ENCODE results near the gene TESK2.
"Not testable (repeated sequence)": the region's sequence is repeated elsewhere in the genome, so short reads cannot be mapped to it uniquely, and the experiment has no call there.

Gene TESK2

DNA sequence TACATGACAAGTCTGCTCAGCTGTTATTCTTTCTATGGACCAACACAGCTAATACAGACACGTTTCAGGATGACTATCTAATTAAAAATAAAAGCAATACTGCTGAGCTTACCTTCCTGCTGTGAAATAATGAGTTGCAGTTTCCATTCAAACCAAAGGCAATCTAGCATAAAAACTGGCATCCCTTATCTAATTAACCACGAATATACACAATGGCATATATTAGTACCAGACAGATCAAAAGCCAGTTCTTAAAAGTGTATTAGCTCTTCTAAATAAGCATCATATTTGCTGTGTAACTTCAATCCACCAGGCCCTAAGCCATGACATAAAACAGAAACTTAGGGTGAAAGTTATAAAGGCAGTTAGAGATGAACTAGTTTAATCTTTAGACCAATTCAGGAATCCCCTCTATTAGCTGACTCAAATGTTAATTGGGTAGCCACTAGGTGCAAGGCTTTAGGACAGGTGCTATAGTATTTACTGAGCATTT, 20.6 kb downstream of the TESK2 start:
- no peak for DNase-seq

DNA sequence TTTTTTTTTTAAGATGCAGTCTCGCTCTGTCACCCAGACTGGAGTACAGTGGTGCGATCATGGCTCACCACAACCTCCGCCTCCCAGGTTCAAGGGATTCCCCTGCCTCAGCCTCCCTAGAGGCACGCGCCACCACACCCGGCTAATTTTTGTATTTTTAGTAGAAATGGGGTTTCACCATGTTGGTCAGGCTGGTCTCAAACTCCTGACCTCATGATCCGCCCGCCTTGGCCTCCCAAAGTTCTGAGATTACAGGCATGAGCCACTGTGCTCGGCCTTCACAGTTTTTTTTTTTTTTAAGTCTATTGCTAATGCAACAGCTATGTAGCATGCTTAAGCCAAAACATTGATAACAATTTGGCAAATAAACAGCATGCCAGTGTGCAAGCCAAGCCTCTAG, 23.6 kb downstream of the TESK2 start:
- DNase-seq, result not testable (repeated sequence)

DNA sequence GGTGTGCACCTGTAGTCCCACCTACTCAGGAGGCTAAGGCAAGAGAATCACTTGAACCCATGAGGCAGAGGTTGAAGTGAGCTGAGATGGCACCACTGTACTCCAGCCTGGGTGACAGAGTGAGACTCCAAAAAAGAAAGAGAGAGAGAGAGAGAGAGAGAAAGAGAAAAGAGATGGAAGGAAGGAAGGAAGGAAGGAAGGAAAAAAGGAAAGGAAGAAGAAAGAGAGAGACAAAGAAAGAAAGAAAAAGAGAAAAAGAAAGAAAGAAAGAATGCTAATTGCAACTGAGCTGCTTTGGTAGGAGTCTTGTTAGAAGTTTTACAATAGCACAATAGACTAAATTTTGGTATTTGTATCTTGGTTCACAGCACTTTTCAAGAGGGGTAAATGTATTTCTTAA, 25.7 kb downstream of the TESK2 start:
- no peak for DNase-seq

DNA sequence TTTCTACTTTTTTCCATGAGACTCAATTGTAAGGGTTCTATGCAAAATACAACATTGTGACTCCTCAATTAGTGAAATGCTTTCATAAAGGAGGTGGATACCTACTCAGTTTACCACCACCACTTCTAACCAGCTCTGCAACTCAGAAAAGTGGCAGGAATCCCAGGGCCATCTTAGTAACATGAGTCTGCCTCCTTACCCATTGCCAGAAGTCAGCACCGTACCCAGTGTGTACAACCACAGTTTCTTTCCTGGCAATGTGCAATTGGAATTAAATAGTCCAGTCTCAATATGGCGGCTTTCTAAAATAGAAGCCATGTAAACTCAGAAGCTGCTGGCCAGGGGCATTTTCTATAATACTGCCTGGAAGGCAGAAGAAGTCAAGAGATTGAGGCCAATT, 32.1 kb downstream of the TESK2 start:
- no peak for DNase-seq

DNA sequence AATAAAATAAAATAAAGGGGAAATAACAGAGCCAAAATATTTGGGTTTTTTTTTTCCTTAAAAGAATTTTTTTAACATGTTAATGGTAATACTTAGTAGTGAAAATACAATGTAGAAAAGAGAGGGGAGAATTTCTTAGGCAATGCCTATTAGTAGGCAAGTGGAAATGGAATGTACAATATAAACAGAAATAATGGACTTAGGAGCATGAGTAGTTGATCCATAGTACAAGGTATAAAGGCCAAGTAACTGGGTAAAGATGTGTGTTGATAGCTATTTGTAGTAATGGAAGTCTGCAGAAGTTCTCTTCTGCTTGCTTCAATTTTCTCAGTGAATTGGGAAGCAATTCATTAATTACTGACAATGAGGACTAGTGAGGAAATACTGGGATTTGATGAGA, 34.4 kb downstream of the TESK2 start:
- DNase-seq, result no peak

DNA sequence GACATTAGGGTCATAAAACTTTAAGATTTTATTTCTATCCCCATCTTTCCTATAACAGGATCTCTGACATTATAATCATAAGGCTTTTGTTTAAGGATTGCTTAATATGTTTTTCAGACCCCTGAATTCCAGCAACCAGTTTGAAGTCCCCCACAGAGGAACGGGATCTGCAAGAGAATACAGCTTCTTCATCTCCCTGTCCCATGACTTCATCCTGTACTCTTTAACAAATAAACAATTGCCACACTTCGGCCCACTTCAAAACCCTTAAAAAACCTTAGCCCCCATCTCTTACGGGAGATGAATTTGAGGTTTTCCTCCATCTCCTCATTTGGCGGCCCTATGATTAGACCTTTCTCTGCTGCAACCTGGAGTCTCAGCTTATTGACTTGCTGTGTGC, 35.8 kb downstream of the TESK2 start:
- DNase-seq, result no peak

DNA sequence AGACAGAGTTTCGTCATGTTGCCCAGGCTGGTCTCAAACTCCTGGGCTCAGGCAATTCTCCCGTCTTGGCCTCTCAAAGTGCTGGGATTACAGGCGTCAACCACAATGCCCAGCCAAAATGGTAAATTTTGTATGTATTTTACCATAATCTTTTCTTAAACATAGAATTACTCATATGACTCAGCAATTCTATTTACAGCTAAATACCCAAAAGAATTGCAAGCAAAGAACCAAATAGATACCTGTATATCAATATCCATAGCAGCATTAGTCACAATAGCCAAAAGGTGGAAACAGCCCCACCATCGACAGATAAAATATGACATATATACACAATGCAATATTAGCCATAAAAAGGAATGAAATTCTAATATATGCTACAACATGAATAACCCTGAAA, 36.5 kb downstream of the TESK2 start:
- no peak for DNase-seq

DNA sequence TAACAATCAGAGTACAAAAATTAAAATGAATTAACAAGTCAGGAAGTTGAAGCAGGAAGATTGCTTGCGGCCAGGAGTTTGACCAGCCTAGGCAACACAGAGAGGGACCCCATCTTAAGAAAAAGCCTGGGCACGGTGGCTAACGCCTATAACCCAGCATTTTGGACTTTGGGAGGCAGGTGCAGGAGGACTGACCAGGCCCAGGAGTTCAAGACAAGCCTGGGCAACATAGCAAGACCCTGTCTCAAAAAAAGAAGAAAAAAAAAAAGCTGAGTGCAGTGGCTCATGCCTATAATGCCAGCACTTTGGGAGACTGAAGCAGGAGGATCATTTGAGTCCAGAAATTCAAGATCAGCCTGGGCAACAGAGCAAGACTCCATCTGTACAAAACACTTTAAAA, 38.5 kb downstream of the TESK2 start:
- no peak for DNase-seq

DNA sequence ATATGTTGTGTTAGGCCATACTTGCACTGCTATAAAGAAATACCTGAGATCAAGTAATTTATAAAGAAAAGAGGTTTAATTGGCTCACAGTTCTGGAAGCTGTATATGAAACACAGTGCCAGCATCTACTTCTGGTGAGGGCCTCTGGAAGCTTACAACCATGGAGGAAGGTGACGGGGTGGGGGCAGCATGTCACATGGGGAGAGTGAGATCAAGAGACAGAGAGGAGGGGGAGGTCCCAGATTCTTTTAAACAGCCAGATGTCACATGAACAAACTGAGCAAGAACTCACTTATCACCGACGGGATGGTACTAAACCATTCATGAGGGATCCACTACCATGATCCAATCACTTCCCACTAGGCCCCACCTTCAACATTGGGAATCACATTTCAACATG, 42.6 kb downstream of the TESK2 start:
- no peak for DNase-seq

DNA sequence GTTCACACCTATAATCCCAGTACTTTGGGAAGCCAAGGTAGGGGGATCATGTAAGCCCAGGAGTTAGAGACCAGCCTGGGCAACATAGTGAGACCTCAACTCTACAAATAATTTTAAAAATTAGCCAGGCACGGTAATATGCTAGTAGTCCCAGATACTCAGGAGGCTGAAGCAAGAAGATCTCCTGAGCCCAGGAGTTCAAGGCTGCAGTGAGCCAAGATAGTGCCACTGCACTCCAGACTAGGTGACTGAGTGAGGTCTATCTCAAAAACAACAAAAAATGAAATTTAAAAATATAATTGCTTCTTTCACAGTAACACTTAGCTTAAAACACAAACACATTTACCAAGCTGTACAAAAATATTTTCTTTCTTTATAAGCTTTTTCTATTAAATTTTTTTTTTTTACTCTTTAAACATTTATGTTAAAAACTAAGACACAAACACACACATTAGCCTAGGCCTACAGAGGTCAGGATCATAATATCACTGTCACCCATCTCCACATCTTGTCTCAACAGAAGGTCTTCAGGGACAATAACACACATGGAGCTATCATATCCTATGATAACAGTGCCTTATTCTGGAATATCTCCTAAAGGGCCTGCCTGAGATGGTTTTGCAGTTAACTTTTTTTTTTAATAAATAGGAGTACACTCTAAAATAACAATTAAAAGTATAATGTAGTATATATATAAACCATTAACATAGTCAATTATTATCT, 43.9 kb downstream of the TESK2 start:
- no peak for DNase-seq

DNA sequence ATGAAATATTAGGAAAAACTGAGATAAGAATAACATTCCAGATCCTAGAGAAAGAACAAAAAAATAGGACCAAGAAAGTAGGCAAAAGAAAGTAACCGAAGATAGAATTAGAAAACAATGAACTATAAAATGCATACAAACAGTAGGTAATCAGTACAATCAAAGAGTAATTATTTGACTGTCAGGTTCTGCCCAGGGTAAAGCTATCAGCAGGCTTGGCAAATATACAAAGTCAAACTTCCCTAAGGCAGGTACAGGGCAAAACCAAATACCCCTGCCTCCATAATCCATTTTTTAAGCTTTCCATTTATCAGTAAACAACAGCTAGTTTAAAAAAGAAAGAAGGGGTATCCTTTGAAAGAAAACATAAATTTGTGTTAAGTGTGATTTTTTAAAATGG, 44.4 kb downstream of the TESK2 start:
- no peak for DNase-seq

DNA sequence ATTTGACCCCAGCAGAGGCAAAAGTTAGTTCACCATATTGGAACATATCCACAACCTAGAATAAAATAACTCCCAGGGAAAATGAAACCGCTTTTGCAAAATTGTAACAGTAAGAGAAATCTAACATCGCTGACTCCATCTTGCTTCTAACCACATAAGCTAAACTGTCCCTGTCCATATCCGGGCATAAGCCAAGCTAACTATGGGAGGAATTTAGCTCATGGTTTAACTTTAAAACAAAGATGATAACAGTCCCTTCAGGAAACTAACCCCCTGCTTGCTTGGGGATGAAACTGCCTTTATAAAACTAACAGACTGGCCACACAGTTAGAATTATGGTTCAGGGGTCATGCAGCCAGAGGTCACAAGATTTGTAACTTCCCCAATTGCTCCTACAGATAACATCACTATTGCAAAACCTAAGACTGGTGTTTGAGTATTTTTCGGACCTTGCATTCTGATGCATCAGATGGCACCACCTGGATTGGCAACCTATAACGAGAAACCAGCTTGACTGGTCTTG, 46.3 kb downstream of the TESK2 start:
- DNase-seq, result no peak

DNA sequence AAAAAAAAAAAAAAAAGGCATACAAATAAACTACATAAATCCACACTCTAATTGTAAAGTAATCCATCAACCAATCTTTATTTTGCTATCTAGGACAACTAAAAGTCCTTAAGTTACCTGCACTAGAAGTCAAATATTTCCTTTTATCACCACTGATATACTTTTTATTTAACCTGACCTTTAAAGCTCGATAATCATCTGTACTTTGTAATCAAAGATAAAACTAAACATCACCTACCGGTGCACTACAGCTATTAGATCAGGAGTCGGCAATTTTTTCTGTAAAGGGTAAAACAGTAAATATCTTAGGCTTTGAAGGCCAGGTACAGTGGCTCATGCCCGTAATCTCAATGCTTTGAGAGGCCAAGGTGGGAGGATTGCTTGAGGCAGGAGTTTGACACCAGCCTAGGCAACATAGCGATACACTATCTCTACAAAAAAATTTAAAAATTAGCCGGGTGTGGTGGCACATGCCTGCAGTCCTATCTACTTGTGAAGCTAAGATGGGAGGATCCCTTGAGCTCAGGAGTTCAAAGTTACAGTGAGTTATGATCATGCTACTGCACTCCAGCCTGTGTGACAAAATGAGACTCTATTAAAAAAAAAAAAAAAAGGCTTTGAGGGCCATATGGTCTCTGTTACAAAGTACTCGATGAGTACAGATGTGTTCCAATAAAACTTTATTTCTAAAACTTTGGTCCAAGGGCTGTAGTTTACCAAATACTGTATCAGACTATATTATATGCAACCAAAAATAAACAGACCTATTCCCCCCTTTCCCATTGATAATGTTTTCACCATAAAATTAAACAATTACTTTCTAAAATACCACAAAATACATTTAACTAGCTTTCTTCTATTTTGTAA, 47.1 kb downstream of the TESK2 start:
- no peak for DNase-seq

DNA sequence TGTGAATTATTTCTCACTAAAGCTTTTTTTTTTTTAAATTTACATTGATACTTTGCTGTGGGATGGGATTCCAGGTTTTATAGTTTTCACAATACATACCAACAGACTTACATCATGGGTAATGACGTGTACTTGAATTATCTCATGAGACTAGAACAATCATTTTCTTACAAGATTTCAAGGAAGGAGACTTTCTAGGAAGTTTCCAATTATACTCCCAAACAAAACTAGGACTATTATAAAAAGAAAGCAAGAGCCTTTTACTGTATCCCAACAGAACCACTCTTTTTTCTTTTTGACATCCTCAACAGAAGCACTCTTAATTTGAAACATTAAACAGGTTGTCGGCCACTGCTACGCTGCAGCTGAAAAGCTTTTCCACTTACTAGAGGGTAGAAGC, 48.7 kb downstream of the TESK2 start:
- no peak for DNase-seq

DNA sequence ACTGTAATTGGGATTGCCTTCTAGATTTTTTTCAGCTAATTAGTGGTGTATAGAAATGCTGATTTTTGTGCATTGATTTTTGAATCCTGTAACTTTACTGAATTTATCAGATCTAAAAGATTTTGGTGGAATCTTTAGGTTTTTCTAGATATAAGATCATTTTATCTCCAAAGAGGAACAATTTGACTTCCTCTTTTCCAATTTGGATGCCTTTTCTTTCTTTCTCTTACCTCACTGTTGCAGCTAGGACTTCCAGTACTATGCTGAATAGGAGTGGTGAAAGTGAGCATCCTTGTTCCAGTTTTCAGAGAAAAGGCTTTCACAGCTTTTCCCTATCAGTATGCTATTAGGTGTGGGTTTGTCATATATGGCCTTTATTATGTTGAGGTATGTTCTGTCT, 53.6 kb downstream of the TESK2 start:
- no peak for DNase-seq

DNA sequence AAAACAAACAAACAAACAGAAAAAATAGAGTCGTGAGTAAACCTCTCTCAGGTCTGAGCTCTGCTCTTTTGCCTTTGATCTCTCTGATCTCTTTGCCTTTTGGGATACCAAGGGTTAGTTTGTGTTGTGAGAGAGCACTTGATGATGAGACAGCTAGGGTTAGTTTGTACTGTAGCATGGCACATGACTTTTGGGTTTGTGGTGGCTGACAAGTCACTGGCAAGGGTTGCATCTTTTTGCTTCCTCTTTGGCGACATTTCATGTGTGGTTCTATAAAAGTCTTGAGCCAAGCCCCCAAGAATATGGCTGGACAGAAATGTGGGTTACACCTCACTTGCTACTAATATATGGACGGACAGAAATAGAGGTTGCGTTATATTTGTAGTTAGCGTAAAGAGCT, 60.5 kb downstream of the TESK2 start:
- no peak for DNase-seq

DNA sequence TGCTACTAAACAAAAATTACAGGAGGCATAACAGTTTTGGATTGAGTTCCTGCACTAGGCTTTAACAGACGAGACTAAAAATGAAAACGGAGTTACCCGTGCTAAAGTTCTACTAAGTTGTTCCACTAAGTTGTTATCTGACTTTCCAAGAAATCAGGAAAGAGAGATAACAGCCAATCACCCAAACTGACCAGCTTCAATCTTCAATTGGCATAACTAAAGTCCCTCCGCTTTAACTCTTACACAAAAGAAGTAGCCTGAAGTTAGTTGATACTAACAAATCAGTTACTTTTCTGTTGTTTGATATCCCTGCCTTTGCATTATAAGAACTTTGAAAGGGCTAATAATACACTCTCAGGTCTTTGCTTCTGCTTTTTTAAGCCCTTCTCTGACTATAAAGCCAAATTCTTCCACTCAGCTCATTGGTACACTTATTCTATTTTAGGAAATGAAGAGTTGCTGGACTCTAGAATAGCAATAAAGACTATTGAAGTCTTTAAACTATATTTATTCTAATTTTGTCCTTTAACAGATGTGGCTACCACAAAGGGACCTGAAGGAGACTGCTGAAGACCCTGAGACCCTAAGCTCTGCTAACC, 61.3 kb downstream of the TESK2 start:
- no peak for DNase-seq

DNA sequence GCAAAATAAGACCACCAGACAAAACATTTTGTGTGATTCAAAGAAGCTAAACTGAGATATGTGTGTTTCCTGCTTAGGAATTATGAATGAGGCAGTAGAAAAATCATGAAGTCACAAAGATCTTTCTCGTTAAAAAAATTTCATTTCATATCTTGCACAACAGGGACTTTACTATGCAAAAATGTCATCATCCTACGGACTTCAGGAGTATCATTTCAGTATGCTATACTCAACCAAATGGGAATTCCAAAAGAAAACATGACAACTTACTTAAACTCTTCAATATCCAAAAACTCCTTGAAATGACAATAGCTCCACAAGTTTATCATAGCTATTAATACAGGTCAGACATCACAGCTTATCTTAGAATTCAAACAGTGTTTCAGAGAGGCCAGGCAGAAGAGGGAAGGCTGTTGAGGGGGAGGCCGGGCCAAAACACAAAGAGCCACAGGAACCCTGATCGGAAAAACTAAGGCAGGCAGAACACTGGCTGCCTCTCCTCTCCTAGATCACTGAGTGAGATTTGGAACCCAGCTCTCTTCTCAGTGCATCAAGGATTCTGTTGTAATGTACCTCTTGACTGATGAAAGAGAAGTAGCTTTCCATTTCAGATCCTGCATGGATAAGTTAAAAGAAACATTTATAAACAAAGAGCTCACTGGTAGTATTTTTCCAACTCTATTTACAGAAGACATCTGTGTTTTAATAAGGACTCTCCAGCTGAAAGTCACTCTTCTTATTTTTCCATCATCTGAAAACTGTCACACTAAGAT, 66.9 kb downstream of the TESK2 start:
- no peak for DNase-seq

DNA sequence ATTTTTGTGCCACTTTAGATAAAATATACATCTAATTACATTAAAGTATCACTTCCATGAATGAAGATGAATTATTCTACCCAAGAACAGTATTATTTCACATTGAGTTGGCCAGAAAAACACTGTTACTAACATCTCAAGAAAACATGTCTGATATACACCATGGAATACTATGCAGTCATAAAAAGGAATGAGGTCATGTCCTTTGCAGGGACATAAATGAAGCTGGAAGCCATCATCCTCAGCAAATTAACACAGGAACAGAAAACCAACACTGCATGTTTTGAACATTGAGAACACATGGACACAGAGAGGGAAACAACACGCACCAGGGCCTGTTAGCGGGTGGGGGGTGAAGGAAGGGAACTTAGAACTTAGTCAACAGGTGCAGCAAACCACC, 69.0 kb downstream of the TESK2 start:
- DNase-seq, result no peak

DNA sequence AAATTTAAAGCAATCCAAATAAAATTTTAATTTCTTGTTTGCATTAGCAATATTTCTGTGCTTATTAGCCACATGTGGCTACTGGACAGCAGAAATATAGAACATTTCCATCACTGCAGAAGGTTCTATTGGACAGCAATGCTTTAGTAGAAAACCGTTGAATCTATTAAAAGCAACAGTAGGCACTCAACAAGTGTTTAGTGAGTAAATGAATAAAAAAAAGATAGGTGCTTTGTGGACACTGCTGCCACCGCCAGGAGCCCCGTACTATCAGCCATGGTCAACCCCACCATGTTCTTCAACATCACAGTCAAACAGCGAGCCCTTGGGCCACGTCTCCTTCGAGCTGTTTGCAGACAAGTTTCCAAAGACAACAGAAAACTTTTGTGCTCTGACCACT, 76.2 kb downstream of the TESK2 start:
- no peak for DNase-seq

DNA sequence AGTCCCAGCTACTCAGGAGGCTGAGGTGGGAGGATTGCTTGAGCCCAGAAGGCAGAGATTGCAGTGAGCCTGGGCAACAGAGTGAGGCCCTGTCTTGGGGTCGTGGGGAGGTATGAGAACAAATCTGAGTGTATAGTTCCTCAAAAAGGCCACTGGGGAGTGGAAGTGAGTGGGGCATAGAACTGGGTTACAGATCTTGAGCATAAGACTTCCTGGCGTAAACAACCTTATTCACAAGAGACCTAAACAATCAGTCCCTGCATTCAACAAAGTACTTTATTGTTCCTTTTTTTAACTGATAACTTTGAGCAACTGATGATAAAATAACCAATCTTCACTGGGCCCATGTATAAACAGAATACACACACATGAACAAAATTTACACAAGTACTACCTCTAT, 78.1 kb downstream of the TESK2 start:
- DNase-seq, result no peak

DNA sequence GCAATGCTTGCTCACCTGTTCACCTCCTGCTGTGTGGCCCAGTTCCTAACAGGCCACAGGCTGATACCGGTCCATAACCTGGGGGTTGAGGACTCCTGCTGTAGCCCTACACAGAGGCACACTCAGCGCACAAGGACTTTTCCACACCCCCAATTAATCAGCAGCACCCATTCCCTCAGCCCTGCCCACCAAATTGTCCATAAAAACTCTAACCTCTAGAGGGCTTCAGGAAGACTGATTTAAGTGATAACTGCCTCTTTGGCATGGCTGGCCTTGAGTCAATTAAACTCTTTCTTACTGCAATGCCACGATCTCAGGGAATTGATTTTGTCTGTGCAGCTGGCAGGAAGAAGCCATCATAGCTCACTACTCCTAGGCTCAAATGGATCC, 79.5 kb downstream of the TESK2 start:
- DNase-seq, result no peak

Data from COR-L47 (cell line).